ENCODE data around the gene UCP3.

The UCP3 gene

DNA sequence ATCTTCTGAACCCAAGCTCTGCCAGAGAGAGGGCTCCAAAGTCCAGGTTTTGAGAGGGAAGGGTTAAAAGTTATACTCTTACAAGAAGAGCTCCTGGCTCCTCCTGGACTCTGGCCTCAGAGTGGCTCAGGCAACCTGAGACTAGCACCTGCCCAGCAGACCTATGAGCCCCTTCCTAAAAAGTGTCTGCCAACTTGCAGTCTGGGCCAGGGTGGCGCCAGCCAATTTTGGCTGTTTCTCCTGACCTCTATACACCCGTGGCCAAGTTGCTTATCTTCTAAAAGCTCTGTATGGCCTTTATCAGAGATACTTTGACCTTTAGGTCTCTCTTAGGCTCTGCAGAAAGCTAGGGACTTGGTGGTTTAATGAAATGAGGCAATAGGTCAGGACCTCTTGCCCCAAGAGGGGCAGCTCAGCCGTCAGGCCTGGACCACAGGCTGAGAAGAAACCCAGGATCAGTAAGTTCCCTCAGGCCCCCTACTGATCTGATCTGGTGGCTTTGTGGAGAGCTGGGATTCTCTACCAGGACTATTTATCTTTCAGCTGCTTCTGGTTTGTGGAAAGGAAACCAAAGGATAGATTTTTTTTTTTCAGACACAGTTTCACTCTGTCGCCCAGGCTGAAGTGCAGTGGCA lies 10.3 kb upstream of the UCP3 start:
- H3K4me3 ChIP-seq (ENCODE audit: low read depth, low read length) = no peak overlapping the region
- DNase-seq (ENCODE audit: low read depth) = peak; percentile 45

DNA sequence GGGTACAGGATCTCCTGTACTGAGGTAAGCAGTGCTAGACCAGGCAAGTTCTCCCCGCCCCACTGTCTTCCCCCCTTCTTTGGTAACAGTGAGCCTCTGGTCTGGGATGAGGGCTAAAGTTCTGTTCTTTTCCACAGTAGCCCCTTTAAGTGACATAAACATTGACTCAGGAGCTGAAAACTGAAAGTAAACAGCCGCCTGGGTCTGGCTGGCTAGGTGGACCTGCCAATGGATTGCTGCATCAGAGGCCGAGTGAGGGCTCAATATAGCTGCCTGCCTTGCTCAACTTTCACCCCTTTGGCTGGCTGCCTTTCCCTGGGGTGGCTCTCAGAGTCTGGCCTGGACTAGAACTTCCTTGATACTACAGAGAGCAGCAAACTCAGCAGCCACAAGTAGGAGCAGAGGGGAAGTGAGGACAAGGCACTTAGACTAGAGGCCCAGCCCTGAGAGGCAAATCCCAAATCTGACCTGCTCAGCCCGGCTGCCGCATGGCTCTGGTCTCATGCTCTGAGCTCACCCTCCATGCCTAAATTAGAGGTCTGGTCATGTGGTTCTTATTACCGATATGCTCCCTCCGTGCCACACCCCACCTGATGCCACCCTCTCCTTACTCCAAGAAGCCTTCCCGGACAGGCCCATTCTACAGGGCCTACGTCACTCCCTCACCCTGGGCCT lies 9.6 kb upstream of the UCP3 start:
- peak; percentile 96 for DNase-seq (ENCODE audit: low read depth)
- no peak overlapping the region for H3K4me3 ChIP-seq (ENCODE audit: low read depth, low read length)
- TF ChIP-seq, protein P1, sequence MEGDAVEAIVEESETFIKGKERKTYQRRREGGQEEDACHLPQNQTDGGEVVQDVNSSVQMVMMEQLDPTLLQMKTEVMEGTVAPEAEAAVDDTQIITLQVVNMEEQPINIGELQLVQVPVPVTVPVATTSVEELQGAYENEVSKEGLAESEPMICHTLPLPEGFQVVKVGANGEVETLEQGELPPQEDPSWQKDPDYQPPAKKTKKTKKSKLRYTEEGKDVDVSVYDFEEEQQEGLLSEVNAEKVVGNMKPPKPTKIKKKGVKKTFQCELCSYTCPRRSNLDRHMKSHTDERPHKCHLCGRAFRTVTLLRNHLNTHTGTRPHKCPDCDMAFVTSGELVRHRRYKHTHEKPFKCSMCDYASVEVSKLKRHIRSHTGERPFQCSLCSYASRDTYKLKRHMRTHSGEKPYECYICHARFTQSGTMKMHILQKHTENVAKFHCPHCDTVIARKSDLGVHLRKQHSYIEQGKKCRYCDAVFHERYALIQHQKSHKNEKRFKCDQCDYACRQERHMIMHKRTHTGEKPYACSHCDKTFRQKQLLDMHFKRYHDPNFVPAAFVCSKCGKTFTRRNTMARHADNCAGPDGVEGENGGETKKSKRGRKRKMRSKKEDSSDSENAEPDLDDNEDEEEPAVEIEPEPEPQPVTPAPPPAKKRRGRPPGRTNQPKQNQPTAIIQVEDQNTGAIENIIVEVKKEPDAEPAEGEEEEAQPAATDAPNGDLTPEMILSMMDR (conservative IDR thresholded peaks at IDR 0.05; ENCODE audit: low read depth, low read length) = no peak

More for the DNA sequence above, 10.3 kb upstream of the UCP3 start:
- TF ChIP-seq, protein P1 (conservative IDR thresholded peaks at IDR 0.05; ENCODE audit: low read depth, low read length) = no peak

DNA sequence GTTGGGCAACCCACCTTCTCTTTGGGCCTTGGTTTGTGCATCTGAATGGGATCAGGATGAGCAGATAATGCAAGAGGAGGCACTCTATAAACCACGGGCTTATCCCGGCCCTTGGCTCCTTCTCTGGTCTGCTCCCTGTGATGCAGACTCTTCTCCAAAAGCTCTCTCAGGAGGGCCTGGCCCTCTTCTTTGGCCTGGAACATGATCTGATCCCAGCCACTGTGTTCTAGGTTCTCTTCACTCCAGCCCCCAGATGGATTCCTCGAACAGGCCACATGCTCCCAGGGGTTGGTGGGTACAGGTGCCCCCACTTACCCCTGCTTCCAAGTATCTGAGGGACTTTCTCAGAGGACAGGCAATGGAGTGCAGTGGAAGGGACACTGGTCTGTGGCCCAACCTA lies 8.7 kb upstream of the UCP3 start:
- no peak overlapping the region for H3K4me3 ChIP-seq (ENCODE audit: low read depth, low read length)
- no peak for DNase-seq (ENCODE audit: low read depth)
- TF ChIP-seq, protein P1 (conservative IDR thresholded peaks at IDR 0.05; ENCODE audit: low read depth, low read length) = no peak

DNA sequence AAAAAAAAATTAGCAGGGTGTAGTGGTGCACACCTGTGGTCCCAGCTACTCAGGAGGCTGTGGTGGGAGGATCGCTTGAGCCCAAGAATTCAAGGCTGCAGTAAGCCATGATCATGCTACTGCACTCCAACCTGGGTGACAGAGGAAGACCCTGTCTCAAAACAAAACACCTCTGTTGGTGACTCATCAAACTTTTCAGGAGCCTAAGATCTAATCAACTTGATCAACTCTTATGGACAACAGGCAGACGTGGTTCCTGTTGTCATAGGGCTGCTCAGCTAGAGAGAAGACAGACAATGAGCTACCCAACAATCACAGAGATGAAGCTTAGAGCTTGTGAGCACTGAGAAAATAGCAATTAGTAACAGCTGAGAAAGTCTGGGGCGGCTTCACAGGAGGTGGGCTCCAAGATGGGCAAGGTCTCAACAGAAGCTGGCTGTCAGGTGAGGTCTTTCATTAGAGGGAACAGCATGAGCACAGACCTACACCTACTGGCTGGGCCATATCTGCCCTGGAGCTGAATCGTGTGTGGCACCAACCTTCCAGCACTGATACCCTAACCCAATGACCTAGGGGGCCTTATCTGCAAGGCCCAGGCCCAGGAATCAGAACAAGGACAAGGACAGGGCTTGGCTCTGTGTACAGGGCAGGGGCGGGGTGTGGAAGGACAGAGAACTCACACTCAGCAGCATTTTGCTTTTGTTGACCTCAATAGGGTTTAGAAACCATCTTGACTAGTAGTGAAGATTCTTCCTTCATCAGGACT lies 7.2 kb upstream of the UCP3 start:
- H3K4me3 ChIP-seq (ENCODE audit: low read depth, low read length) = no peak overlapping the region
- DNase-seq (ENCODE audit: low read depth) = no peak
- TF ChIP-seq, protein P1 (conservative IDR thresholded peaks at IDR 0.05; ENCODE audit: low read depth, low read length) = no peak

DNA sequence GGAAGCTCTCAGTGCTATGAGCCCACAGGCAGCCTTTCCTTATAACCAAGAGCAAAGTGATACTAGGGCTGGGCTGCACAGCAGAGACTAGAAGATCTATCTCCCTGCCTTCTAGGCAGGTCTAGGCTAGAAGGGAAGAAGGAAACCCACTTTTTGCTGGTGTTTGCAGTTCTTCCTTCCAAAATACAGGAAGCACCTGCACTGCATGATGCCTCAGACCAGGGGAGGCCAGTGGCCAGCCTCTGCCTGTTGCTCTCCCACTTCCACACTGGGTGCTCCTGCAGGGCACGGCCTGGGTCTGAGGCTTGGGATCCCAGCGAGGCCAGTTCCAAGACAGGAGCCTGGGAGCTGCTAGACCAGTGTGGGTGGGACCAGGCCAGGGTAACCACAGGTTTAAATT lies 6.0 kb upstream of the UCP3 start:
- no peak for DNase-seq (ENCODE audit: low read depth)
- TF ChIP-seq, protein P1 (conservative IDR thresholded peaks at IDR 0.05; ENCODE audit: low read depth, low read length) = no peak
- H3K4me3 ChIP-seq (ENCODE audit: low read depth, low read length) = no peak overlapping the region

DNA sequence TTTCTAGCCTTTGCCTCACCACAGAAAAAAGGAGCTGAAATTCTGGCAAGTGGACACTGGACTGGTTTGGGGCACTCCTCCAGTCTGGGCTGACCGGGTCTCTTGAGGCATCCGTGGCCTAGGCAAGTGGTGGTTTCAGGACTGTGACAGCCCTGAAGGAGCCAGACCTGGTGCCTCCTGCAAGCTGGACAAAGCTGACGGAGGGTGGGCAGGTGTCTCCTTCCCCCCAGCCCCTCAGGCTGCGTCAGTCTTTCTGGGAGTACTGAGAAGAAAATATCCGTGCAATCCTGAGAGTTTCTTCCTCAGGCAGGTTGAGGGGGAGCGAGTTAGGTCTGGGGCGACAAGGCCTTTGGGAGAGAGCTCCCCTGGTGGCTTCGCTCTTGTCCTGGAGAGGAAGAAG lies 4.3 kb upstream of the UCP3 start:
- TF ChIP-seq, protein P1 (conservative IDR thresholded peaks at IDR 0.05; ENCODE audit: low read depth, low read length) = no peak
- DNase-seq (ENCODE audit: low read depth) = no peak
- H3K4me3 ChIP-seq (ENCODE audit: low read depth, low read length) = no peak overlapping the region
